ENCODE results near the gene DR1. TPM values are rescaled to one million over a fixed set of nuclear protein-coding genes. Genes with fewer than 3 reads are reported as not detected.
"Not testable (repeated sequence)": the region's sequence is repeated elsewhere in the genome, so short reads cannot be mapped to it uniquely, and the experiment has no call there.

DR1 gene
- total and polyA plus RNA-seq, 3 donors from 2014 or later = 56.0 to 133 (median 62.1) TPM

GRCh38 chr1:93365813-93366212 is 20.1 kb downstream of the DR1 start:
- WGBS, 2 donors = 88 to 96% methylated on average over 2 of the region's 2 CpGs
- Histone ChIP-seq H3K4me3 (no peak overlapping the region), H3K9me3 (no peaks in the 10 kb centered on the region), H3K4me1 (no peaks in the 10 kb centered on the region), H3K27me3 (no peaks in the 10 kb centered on the region), H3K36me3 (ENCODE audit: low read depth, missing control alignments) (no peaks in the 10 kb centered on the region), H3K27ac (no peak overlapping the region)
- TF ChIP-seq POLR2A (IDR thresholded peaks at IDR 0.05) (no peak), CTCF (IDR thresholded peaks at IDR 0.05) (no peak)
- DNase-seq = no peak
- intact Hi-C loops (cut with DNase I; ENCODE audit: low total_unique reads) = no loop called here

- 76 to 89% methylated on average over 1 of the region's 1 CpG for WGBS, 2 donors
- Histone ChIP-seq H3K36me3 (ENCODE audit: low read depth, missing control alignments) (no peaks in the 10 kb centered on the region), H3K9me3 (no peaks in the 10 kb centered on the region), H3K27me3 (no peaks in the 10 kb centered on the region), H3K4me3 (no peak overlapping the region), H3K4me1 (no peaks in the 10 kb centered on the region), H3K27ac (no peak overlapping the region)
- intact Hi-C loops (cut with DNase I; ENCODE audit: low total_unique reads) = no loop called here
- DNase-seq = no peak
- TF ChIP-seq POLR2A (IDR thresholded peaks at IDR 0.05) = no peak
- TF ChIP-seq CTCF (IDR thresholded peaks at IDR 0.05) = no peak
Measured at GRCh38 chr1:93369734-93370133, 24.0 kb downstream of the DR1 start.

GRCh38 chr1:93374334-93375106 is 28.8 kb downstream of the DR1 start:
- intact Hi-C loops (cut with DNase I; ENCODE audit: low total_unique reads) = no loop called here
- no peak overlapping the region for H3K4me3 ChIP-seq
- no peaks in the 10 kb centered on the region for H3K27me3 ChIP-seq
- H3K4me1 ChIP-seq = no peaks in the 10 kb centered on the region
- TF ChIP-seq CTCF (IDR thresholded peaks at IDR 0.05) = no peak
- no peak for TF ChIP-seq POLR2A (IDR thresholded peaks at IDR 0.05)
- no peak for DNase-seq
- H3K27ac ChIP-seq = no peak overlapping the region
- H3K9me3 ChIP-seq = no peaks in the 10 kb centered on the region
- no peaks in the 10 kb centered on the region for H3K36me3 ChIP-seq (ENCODE audit: low read depth, missing control alignments)
- 99 to 100% methylated on average over 5 of the region's 5 CpGs for WGBS, 2 donors

GRCh38 chr1:93384656-93385055 is 38.9 kb downstream of the DR1 start:
- no peaks in the 10 kb centered on the region for H3K9me3 ChIP-seq
- WGBS, 2 donors = 90 to 93% methylated on average over 3 of the region's 3 CpGs
- H3K27me3 ChIP-seq = no peaks in the 10 kb centered on the region
- no peak overlapping the region for H3K4me3 ChIP-seq
- H3K36me3 ChIP-seq (ENCODE audit: low read depth, missing control alignments) = no peaks in the 10 kb centered on the region
- no peak overlapping the region for H3K27ac ChIP-seq
- no peaks in the 10 kb centered on the region for H3K4me1 ChIP-seq
- intact Hi-C loops (cut with DNase I; ENCODE audit: low total_unique reads) = no loop called here
- TF ChIP-seq POLR2A (IDR thresholded peaks at IDR 0.05) (no peak), CTCF (IDR thresholded peaks at IDR 0.05) (no peak)
- DNase-seq = no peak

- WGBS, 2 donors = 88 to 89% methylated on average over 7 of the region's 7 CpGs
- H3K9me3 ChIP-seq; DNase-seq; intact Hi-C loops (cut with DNase I; ENCODE audit: low total_unique reads); H3K27me3 ChIP-seq; H3K4me1 ChIP-seq; H3K4me3 ChIP-seq; H3K27ac ChIP-seq; H3K36me3 ChIP-seq (ENCODE audit: low read depth, missing control alignments): not testable (repeated sequence)
Measured at GRCh38 chr1:93386268-93386667, 40.6 kb downstream of the DR1 start.

All from testis (tissue), 3 donors.